ENCODE data around the gene GABBR2.
"Not testable (repeated sequence)": the region's sequence is repeated elsewhere in the genome, so short reads cannot be mapped to it uniquely, and the experiment has no call there.

GABBR2 gene

DNA sequence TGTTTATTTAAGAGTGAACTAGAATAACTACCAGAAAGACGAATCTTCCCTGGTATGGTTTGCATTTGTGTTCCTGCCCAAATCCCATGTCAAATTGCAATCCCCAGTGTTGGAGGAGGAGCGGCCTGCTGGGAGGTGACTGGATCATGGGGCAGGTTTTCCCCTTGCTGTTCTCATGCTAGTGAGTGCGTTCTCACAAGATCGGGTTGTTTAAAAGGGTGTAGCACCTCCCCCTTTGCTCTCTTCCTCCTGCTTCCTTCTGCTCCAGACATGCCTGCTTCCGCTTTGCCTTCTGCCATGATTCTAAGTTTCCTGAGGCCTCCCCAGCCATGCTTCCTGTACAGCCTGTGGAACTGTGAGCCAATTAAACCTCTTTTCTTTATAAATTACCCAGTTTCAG lies 242.9 kb downstream of the GABBR2 start:
- no peak for DNase-seq

DNA sequence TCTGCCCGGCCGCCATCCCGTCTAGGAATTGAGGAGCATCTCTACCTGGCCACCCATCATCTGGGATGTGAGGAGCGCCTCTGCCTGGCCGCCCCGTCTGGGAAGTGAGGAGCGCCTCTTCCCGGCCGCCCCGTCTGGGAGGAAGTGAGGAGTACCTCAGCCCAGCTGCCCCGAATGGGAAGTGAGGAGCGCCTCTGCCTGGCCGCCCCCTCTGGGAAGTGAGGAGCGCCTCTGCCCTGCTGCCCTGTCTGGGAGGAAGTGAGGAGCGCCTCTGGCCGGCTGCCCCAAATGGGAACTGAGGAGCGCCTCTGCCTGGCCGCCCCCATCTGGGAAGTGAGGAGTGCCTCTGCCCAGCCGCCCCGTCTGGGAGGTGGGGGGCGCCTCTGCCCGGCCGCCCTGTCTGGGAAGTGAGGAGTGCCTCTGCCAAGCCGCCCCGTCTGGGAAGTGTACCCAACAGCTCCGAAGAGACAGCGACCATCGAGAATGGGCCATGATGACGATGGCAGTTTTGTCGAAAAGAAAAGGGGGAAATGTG lies 244.5 kb downstream of the GABBR2 start:
- DNase-seq, result not testable (repeated sequence)

DNA sequence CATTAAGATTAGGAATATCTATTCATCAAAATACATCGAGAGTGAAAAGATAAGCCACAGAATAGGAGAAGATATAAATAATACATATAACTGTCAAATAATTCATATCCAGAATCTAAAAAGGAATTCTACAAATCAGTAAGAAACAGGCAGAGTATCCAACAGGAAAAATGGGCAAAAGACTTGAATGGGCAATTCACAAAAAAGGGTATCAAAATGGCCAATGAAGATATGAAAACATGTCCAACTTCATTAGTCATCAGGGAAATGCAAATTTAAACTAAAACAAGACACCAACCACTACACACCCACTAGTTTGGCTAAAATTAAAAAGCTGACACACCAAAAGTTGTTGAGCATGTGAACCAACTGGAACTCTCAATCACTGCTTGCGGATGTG lies 246.4 kb downstream of the GABBR2 start:
- no peak for DNase-seq

DNA sequence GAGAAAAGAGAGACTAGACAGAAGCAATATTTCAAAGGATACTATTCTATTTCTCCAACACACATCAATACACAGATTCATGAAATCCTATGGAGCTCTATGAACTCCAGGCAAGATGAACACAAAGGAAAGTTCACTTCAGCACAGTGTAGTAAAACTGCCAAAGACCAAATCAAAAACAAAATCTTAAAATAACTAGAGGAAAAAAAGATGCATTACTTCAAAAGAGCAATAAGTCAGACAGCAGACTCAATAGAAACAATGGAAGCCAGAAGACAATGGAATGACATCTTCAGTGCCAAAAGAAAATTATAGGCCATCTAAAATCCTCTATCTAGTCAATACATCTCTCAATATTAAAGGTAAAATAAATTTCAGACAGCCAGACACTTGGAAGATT lies 248.0 kb downstream of the GABBR2 start:
- DNase-seq, result no peak

DNA sequence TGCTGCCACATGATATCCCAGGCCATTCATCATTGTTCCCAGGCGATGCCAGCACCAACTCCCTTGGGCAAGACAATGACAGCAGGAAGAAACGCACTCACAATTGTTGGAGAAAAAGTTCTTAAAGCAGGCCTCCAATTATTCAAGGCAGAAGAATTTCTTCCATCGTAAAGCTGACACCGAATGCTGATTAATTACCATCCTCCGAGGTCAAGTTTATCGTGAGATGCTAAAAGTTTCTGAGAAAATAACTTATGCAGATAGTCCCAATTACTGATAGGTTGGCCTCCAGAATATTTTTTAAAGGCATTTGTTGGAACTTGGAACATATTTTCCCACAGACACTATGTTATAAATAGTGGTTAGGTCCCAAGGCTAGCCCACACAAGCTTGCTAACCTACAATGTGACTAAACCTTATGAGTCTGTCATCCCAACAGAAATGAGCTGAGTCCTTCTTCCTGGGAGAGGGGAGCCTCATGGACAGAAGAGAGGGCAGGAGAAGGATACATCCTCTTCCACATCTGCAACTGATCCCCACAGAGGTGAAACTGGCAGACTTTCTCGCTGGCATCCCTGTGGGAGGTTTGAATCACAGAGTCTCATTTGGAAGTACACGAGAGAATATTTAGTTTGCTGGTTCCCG lies 250.9 kb downstream of the GABBR2 start:
- DNase-seq, result no peak

DNA sequence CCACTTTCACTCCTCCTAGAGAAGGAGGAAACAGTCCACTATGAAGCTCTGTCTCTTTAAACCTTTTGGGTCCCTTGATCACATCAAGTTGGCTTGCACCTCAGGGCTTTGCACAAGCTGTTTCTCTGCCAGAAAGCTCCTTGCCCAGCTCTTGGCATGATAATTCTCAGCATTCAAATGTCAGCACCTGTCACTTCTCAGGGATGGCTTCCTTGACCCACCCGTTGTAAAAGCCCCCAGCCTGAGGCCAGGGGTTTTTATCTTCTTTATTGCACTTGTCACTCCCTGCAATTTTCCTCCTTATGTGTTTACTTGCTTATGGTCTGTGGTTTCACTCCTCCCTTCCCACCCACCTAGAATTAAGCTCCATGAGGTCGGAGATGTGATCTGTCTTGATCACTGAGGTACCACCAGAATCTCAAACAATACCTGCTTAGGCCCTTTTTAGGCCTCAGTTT lies 252.6 kb downstream of the GABBR2 start:
- DNase-seq, result no peak

DNA sequence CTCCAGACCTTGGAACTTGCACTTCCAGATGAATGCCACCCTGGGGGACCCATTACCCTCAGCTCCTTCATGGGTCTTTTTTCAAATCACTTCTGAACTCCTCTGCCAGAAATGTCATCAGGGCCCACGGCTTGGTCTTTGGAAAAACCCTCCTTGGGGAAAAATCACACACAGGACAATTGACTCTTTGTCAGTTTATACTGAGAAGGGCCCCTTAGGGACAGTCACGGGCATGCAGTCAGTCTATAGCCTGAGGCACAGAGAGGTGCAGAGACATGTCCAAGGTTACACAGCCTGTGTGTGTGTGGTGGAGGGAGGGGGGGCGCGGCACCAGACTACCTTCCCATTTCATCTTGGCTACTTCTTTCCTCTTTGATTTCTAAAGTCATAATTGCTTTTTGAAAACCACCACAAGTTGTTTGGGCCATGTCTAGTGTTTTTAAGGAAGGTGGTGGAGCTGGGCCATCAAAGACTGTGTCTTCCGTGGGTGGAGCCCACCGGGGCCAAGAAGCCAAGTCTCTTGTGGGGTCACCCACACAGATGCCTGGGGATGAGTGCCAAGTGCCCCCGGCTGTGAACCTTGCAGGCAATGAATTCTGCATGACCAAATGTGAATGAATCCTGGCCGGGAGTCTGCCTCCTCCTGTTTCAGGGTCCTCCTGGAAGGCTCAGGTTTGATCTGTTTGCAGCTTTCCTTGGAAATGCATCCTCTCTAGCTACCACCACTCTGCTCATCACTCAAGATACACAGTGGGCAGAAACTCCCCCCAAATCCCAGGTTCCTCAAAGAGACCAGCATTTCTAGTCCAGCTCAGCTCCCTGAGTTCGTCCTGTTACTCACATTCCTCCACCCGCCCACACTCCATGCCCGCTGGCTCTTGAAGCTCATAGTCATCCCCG lies 253.2 kb downstream of the GABBR2 start:
- no peak for DNase-seq

DNA sequence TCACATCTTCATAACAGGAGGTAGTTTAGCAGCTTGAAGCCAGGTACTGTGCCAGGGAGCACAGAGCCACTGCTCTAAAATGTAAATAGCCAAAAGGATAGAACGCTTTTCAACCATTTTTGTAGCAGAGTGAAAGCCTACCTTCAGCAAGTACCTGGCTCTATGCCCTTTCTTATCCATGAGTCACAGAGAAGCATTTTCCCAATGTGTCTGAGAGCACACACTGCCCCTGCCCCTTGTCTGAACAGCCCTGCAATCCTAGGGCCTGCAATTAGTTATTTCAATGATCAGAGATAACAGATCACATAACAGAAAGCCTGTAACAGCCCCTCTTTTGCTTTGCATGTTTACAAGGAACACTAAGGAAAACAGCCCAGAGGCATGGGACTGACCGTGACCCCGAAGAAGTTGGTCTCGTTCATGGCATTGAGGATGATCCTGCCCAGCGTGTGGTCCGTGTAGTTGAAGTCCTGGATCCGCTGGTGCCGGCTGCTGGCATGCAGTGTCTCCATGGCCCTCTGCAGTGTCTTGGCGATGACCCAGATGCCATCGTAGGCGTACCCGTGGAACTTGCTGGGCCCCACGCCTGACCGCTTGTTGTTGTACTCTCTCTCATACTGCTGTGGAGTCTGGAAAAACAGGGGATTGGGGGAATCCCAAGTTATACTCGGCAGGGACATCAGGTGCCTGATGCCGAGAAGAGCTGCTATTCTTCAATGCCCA lies 255.0 kb downstream of the GABBR2 start:
- no peak for DNase-seq

DNA sequence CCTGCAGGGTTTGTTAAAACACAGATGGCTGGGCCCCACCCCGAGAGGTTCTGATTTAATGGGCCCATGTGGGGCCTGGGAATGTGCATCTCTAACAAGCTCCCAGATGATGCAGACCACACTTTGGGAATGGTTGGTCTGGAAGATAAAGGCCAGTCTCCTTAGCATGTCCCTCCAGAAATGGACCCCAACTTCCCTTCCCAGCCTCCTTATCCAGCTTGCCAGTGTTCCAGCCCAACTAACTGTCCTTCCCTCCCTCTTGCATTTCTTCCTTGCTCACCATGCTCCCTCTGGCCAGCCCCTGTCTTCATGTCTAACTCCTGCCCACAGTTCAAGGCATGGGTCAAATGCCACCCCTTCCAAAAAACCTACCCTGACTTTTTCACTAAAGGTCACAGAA lies 257.2 kb downstream of the GABBR2 start:
- DNase-seq, result no peak

DNA sequence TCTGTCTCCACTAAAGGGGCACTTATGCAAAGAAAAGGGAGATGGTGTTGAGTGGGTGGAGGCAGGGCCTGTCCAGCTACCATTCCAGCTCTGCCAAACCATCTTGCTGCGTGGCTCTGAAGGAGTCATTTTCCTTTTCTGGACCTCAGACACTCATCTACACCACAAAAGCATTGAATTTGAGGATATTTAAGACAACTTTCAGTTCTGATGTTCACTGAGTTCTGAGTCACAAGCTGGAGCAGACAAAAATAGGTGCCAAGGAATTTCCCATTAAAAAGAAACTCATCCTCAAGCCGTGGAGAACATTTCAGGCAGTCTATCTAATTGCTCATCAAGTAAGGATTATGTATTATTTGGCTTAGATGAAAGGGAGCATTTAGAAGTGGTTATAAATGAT lies 258.2 kb downstream of the GABBR2 start:
- no peak for DNase-seq

DNA sequence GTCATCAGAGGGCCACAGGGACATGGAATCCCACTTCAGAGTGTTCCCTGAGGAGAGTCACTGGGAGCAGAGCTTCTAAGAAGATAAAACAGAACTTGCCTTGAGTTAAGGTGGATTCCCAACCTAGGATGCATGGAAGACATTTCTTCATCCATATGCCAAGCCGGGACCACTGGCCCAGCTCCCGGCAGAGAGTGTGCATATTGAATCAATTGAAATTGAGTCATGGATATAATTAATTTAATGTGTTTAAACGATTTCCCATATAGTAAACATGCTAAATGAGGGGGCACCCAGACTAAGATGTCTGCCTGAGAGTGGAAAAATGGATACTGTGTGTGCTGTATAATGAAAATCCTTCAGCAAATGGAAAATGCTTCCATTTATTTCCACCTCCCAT lies 258.9 kb downstream of the GABBR2 start:
- no peak for DNase-seq

DNA sequence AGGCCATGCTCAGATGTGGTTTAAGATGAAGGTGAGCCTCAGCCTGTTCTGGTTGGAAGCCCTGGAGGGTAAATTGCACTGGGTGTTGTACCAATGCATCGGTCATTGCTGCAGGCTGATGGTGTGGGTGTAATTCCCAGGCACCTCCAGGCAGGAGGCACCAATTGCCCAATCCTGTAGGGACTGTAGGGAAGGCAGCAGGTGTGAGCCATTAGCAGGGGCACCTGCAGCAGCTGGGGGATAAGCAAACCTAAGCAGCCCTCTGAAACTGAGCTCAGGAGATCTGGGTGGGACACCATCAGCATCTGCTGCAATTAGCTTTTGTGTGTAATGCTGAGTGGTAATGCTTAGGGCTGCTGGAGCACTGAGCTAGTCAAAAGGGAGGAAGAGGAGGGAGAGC lies 263.2 kb downstream of the GABBR2 start:
- no peak for DNase-seq

DNA sequence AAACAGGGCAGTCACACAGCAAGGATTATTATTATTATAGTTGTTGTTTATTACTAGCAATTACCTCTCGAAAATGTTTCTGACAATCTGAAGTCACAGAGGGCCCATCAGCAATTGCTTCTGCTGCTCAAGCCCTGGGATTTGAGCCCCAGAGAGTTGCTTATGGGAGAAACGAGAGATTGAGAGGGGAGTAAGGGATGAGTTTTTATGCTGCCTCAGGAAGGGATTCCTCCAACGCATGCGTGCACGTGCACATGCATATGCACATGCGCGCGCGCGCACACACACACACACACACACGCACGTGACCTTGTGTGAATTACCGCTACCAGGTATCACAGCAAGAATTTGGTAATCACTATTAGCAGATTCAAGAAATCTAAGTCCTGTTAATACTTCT lies 264.1 kb downstream of the GABBR2 start:
- DNase-seq, result no peak

DNA sequence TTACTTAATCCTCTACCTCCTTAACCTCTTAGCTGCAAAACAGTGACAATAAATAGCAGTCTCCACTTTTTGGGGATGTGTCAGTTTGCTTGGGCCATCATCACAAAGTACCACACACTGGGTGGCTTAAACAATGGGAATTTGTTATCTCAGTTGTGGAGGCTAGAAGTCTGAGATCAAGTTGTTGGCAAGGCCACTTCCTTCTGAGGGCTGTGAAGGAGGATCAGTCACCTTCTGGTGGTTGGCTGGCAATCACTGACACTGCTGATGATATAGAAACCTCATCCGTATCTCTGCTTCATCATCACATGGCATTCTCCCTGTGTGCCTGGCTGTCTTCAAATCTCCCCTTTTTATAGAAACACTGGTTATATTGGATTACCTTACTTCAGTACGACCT lies 266.2 kb downstream of the GABBR2 start:
- no peak for DNase-seq

DNA sequence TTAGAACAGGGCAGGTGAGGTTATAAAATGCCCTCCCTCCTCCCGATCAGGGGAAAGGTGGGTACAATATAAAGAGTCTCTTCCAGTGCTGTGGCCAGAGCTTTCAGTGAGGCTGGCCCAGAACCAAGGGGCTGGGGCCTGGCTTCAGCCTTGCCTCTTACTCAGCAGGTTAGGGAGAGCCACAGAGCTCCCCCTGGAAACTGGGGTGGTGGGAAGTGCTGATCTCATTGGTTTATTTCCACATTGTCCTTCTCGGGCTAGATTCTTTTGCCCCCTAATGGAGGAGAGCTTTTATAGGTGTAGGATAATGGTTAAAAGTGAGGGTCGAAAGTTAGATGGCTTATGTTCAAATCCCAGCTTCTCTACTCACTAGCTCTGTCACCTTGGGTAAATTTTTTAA lies 266.6 kb downstream of the GABBR2 start:
- no peak for DNase-seq

DNA sequence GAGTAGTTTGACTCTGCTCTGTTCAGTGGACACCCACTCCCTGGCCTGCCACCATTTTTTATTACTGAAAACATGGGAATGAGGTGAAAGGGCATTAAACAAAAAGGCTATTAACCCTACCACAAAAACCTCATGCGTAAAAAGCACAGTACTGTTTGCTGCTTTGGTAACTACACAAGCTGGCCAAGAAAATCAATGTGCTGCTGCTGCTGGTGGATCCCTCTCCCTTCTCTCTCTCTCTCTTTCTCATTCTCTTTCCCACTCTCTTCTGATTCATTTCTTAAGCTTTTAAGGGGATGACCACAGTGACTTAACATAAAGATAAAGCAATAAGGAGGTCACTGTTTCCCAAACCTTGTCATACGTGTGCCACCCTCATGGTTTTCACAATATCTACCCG lies 270.1 kb downstream of the GABBR2 start:
- DNase-seq, result no peak

DNA sequence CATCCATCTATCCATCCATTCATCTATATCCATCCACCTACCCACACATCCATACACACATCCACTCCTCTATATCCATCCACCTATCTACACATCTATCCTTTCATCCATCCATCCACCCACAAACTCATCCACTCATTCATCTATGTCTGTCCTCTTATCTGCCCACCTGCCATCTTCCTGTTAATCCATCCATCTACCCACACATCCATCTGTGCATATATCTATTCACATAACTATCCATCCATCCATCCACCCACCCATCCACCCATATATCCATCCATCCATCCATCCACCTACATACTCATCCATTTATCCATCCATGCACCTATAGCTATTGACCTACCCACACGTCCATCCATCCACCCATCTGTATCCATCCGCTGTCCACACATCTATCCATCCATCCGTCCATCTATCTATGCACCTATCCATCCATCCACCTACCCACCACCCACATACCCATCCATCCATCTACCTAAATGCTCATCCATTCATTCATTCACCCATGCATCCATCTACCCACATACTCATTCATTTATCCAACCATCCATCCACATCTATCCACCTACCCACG lies 271.2 kb downstream of the GABBR2 start:
- no peak for DNase-seq

DNA sequence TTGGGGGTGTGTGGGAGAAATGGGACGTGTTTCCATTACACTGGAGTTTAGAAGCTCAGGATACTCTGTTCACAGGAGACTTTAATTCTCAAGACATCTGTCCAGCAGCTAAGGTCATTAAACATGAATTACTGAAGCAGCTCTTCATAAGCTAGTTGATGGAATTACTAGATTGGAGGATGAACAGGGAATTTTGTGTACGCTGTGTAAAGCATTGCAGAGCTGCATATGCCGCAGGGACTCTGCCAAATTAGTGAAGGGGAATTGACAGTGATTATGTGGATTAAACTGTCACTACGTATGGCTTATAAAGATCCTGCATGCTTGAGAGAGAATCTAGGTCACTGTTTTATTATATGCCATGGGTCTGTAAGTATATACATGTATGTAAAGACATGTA lies 275.8 kb downstream of the GABBR2 start:
- no peak for DNase-seq

DNA sequence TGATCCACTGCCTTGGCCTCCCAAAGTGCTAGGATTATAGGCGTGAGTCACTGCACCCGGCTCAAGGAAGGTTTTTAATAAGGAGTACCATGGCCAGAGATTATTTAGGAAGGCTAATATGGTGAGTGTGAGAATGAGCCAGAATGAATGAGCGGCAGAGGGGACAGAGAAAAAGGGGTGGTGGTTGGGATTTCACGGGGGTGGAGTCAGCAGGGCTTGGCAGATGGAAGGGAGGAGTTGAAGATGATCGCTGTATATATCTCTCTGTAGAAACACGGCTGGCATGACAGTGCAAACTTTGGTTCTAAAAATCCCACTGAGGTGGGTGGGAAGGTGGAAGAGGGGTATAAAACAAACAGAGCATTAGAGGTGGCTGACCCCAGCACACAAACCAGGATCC lies 276.6 kb downstream of the GABBR2 start:
- DNase-seq, result no peak

DNA sequence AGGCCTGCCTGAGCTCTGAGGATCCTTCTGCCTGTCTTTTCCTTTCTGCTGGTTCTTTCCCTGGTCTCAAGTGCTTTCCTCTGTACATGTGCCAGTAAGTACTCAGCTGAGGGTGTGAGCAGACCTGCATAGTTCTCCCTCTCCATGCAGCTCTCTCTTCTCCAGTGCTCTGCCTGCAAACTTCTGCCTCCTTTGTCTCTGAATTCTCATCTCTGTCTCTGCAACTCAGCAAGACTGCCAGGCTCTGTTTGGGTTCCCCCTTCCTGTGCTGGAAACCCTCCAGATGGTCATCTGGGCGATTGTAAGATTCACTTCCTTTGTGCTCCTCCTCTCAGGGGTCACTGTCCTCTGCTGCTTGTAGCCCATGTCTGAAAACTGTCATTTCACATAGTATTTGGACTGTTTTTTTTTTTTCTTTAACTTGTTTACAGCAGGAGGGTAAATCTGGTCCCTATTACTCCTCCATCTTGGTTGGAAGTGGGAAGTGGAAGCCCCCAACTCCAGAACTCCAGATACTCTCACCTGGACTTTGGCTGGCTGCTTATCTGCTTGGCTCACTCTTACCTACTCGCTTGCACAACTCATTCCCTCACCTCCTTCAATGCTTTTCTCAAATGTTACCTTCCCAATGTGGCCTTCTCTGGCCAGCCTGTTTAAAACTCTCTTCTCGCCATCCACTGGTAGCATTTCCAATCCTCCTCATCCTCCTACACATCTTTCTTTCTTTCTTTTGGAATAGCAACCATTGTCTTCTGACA lies 278.0 kb downstream of the GABBR2 start:
- no peak for DNase-seq

DNA sequence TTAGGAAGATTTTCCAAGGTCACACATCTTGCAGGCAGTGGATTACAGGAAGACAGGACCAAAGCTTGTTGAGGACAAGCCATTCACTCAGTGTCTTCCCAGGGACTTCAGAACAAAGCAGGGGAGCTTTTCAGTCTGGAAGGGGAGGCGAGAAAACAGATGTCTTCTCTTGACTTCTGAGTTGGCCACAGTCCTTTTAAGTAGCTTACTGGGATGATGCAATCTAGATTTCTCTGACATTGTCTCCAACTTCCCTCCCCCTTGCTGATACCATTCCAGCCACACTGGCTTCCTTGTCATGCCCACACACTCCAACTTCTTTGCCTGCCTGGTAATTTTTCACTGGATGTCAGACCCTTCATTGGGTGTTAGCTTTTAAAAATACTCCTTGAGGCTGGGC lies 279.1 kb downstream of the GABBR2 start:
- DNase-seq, result peak; percentile 22

DNA sequence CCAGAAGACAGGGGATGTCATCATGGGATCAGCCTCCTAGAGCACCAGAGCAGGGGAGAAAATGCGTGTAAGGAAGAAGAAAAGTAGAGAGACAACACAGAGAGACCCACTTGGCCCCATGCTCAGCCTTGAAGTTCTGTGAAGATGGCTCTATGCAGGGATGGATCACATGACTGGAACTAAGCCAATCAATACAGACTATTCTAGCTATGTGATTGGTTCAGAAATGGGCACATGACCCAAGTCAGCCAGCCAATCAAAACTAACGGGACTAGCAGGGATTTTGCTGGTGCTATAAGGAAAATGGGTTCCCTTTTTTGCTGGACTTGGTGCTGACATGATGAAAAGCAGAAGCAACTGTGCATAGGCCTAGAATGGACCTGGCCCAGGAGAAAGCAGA lies 280.3 kb downstream of the GABBR2 start:
- no peak for DNase-seq

Measured in DMS 273 treated with DMSO at 0.1 percent for 48 hours (cell line).